ENCODE results near the gene KCTD7.
"Not testable (repeated sequence)": the region's sequence is repeated elsewhere in the genome, so short reads cannot be mapped to it uniquely, and the experiment has no call there.

KCTD7 gene

GRCh38 chr7:66617295-66617694 lies 11.4 kb upstream of the KCTD7 start:
- no peak for DNase-seq

- DNase-seq = not testable (repeated sequence)
Measured at GRCh38 chr7:66619341-66619948, 9.2 kb upstream of the KCTD7 start.

- no peak for DNase-seq
Measured at GRCh38 chr7:66626331-66626934, 2.2 kb upstream of the KCTD7 start.

GRCh38 chr7:66627151-66627681 lies 1.5 kb upstream of the KCTD7 start:
- DNase-seq = peak; percentile 75

- peak; percentile 44 for DNase-seq
Measured at GRCh38 chr7:66627881-66628360, 760 bp upstream of the KCTD7 start.

GRCh38 chr7:66629222-66630062 lies 761 bp downstream of the KCTD7 start:
- DNase-seq = no peak

- peak; percentile 46 for DNase-seq
Measured at GRCh38 chr7:66630531-66630930, 1.9 kb downstream of the KCTD7 start.

GRCh38 chr7:66631471-66631870 lies 2.8 kb downstream of the KCTD7 start:
- DNase-seq = peak; percentile 74

- peak; percentile 55 for DNase-seq
Measured at GRCh38 chr7:66634816-66635215, 6.1 kb downstream of the KCTD7 start.

- not testable (repeated sequence) for DNase-seq
Measured at GRCh38 chr7:66635322-66635981, 6.8 kb downstream of the KCTD7 start.

GRCh38 chr7:66635982-66636546 lies 7.4 kb downstream of the KCTD7 start:
- peak; percentile 89 for DNase-seq

GRCh38 chr7:66638309-66639099 lies 9.8 kb downstream of the KCTD7 start:
- DNase-seq = no peak

- no peak for DNase-seq
Measured at GRCh38 chr7:66639773-66640172, 11.1 kb downstream of the KCTD7 start.

- DNase-seq = no peak
Measured at GRCh38 chr7:66640802-66641525, 12.3 kb downstream of the KCTD7 start.

GRCh38 chr7:66641526-66641871 lies 12.8 kb downstream of the KCTD7 start:
- no peak for DNase-seq

GRCh38 chr7:66642186-66642585 lies 13.5 kb downstream of the KCTD7 start:
- peak; percentile 79 for DNase-seq

GRCh38 chr7:66642932-66643331 lies 14.3 kb downstream of the KCTD7 start:
- no peak for DNase-seq

GRCh38 chr7:66643395-66643794 lies 14.7 kb downstream of the KCTD7 start:
- no peak for DNase-seq

GRCh38 chr7:66651026-66651425 lies 22.3 kb downstream of the KCTD7 start:
- DNase-seq = not testable (repeated sequence)

- DNase-seq = not testable (repeated sequence)
Measured at GRCh38 chr7:66653719-66654274, 25.1 kb downstream of the KCTD7 start.
